CD4-positive, alpha-beta memory T cell (primary cell): Measurements from ENCODE around the gene TIAM2. TPM values are rescaled to one million over a fixed set of nuclear protein-coding genes. Genes with fewer than 3 reads are reported as not detected.
"Not testable (repeated sequence)": the region's sequence is repeated elsewhere in the genome, so short reads cannot be mapped to it uniquely, and the experiment has no call there.

ENCODE experiments used
- CTCF ChIA-PET: fragments of 350-600 bp; sonication (Branson Sonifier 250); formaldehyde crosslinking; loops from one replicate; lab custom pipeline; 2021; ENCODE audit warnings: inconsistent platforms; ENCODE audit not compliant: partially characterized antibody; lab: Charles Lee
- POLR2A ChIA-PET: fragments of 350-600 bp; sonication (Branson Sonifier 250); formaldehyde crosslinking; loops from one replicate; lab custom pipeline; 2021; ENCODE audit not compliant: partially characterized antibody; lab: Charles Lee
- DNase-seq, 5 donors: peaks; one replicate each; pipeline versions ENCODE4 v3.0.0 to v3.0.0-alpha.2; 2020 to 2022; ENCODE audit warnings: mixed read lengths in 1 of 5
- H3K27ac ChIP-seq: one replicate; pipeline ENCODE4 v1.7.0; 2013; ENCODE audit warnings: low read depth, low read length
- H3K27me3 ChIP-seq: 2 replicates; pipeline ENCODE4 v1.7.0; 2013; ENCODE audit warnings: mild to moderate bottlenecking, low read length, moderate library complexity; ENCODE audit not compliant: insufficient read depth
- H3K36me3 ChIP-seq: 2 replicates; pipeline ENCODE4 v1.7.0; 2013; ENCODE audit warnings: mild to moderate bottlenecking, low read length, moderate library complexity; ENCODE audit not compliant: insufficient read depth
- H3K4me1 ChIP-seq: 2 replicates; pipeline ENCODE4 v1.7.0; 2013; ENCODE audit warnings: mild to moderate bottlenecking, low read length, moderate library complexity; ENCODE audit not compliant: insufficient read depth
- H3K4me3 ChIP-seq, 2 donors: one replicate each; pipeline ENCODE4 v1.7.0; 2013; ENCODE audit warnings: low read length in 2 of 2, mild to moderate bottlenecking in 1 of 2
- H3K9me3 ChIP-seq, 2 donors: one replicate each; pipeline ENCODE4 v1.7.0; 2013; ENCODE audit warnings: low read length in 2 of 2, control low read depth in 1 of 2; ENCODE audit not compliant: control insufficient read depth in 1 of 2
- H3K27ac Mint-ChIP-seq, 7 donors: one replicate each; pipeline ENCODE4 v1.8.0; 2020 to 2021; ENCODE audit warnings: mixed read lengths in 7 of 7, mild to moderate bottlenecking in 6 of 7, inconsistent platforms in 3 of 7, moderate library complexity in 3 of 7
- H3K27me3 Mint-ChIP-seq, 2 donors: one replicate each; pipeline ENCODE4 v1.8.0; 2020 to 2021; ENCODE audit warnings: mixed read lengths in 2 of 2
- H3K36me3 Mint-ChIP-seq, 2 donors: one replicate each; pipeline ENCODE4 v1.8.0; 2020 to 2021; ENCODE audit warnings: mixed read lengths in 2 of 2, inconsistent platforms in 1 of 2, mild to moderate bottlenecking in 1 of 2
- H3K4me1 Mint-ChIP-seq, 4 donors: one replicate each; pipeline ENCODE4 v1.8.0; 2020 to 2021; ENCODE audit warnings: mixed read lengths in 4 of 4, mild to moderate bottlenecking in 1 of 4
- H3K4me3 Mint-ChIP-seq, 8 donors: one replicate each; pipeline ENCODE4 v1.8.0; 2020 to 2021; ENCODE audit warnings: mixed read lengths in 8 of 8, mild to moderate bottlenecking in 7 of 8, moderate library complexity in 6 of 8, inconsistent platforms in 3 of 8
- H3K9me3 Mint-ChIP-seq, 8 donors: one replicate each; pipeline ENCODE4 v1.8.0; 2020 to 2021; ENCODE audit warnings: mixed read lengths in 8 of 8, mild to moderate bottlenecking in 5 of 8, inconsistent platforms in 3 of 8, moderate library complexity in 1 of 8
- intact Hi-C: fragments of 100-400 bp; cut with micrococcal nuclease; formaldehyde crosslinking; loops from one replicate; pipeline ENCODE4 v1.15.1; 2023
- polyA plus RNA-seq, 2 donors: library from polyadenylated mRNA; unstranded; fragments of 300-500 nt; fragmentation: Illumina TruSeq; gene quantifications; one replicate each; pipeline ENCODE4 v1.2.3, GENCODE V29; 2021
- total RNA-seq, 2 experiments: library from RNA; stranded (reverse); gene quantifications; one replicate each; pipeline ENCODE4 v1.2.3, GENCODE V29; 2021

The TIAM2 gene
- total and polyA plus RNA-seq, 4 experiments from 2014 or later: 0.15 to 11.1 (median 5.8) TPM

DNA sequence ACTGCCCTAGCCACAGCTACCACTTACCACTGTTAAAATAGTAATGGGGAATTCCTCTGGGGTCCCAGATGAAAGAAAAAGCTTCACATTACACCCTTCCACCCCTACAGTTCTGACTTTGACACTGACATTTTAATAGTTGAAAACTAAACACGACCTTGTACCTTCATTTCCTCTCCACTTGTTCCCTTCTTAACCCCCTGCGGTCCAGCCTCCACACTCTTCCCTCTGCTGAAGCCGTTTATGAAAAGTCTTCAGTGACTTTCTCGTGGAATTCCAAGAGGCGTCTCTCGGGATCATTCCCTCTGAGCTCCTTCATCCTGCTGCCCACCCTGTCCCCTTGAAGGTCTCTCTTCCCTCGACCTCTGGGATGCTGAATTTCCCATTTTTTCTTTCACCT, 36.6 kb upstream of the TIAM2 start:
- ChIA-PET POLR2A (no interaction called here), CTCF (no interaction called here)
- H3K36me3 Mint-ChIP-seq: peaks cover 8 to 28% of the 10 kb centered on the region in 2 donors
- no peak overlapping the region for H3K27ac ChIP-seq
- H3K36me3 ChIP-seq: no peaks in the 10 kb centered on the region
- no peak overlapping the region for H3K4me3 ChIP-seq
- H3K27me3 ChIP-seq: no peaks in the 10 kb centered on the region
- H3K9me3 Mint-ChIP-seq: no peaks in the 10 kb centered on the region
- H3K27ac Mint-ChIP-seq: peak overlapping the region in 1 of 7 donors; percentile 36
- H3K4me1 ChIP-seq: no peaks in the 10 kb centered on the region
- intact Hi-C loops: no loop called here
- no peak overlapping the region for H3K4me3 Mint-ChIP-seq
- H3K27me3 Mint-ChIP-seq: no peaks in the 10 kb centered on the region
- DNase-seq: no peak
- peaks cover 0 to 3% (median 0%) of the 10 kb centered on the region in 4 donors for H3K4me1 Mint-ChIP-seq
- H3K9me3 ChIP-seq: no peaks in the 10 kb centered on the region

GRCh38 chr6:154960299-154960843, 34.7 kb upstream of the TIAM2 start:
- peak overlapping the region in 2 of 7 donors; percentile 29 to 54 for H3K27ac Mint-ChIP-seq
- peak in 1 of 5 donors; percentile 31 for DNase-seq

GRCh38 chr6:154960854-154961530, 34.1 kb upstream of the TIAM2 start:
- intact Hi-C loops: no loop called here
- POLR2A ChIA-PET: no interaction called here
- Mint-ChIP-seq H3K27me3 (no peaks in the 10 kb centered on the region), H3K36me3 (peaks cover 8 to 23% of the 10 kb centered on the region in 2 donors), H3K9me3 (no peaks in the 10 kb centered on the region), H3K4me1 (peaks cover 0 to 3% (median 0%) of the 10 kb centered on the region in 4 donors), H3K4me3 (no peak overlapping the region), H3K27ac (no peak overlapping the region)
- CTCF ChIA-PET: no interaction called here
- H3K27ac ChIP-seq: no peak overlapping the region
- H3K36me3 ChIP-seq: no peaks in the 10 kb centered on the region
- no peaks in the 10 kb centered on the region for H3K4me1 ChIP-seq
- no peak for DNase-seq
- H3K4me3 ChIP-seq: no peak overlapping the region
- no peaks in the 10 kb centered on the region for H3K9me3 ChIP-seq
- H3K27me3 ChIP-seq: no peaks in the 10 kb centered on the region

More at GRCh38 chr6:154960299-154960843, 34.7 kb upstream of the TIAM2 start:
- CTCF ChIA-PET: no interaction called here
- no peaks in the 10 kb centered on the region for H3K36me3 ChIP-seq
- POLR2A ChIA-PET: no interaction called here
- no peak overlapping the region for H3K4me3 ChIP-seq
- peaks cover 0 to 3% (median 0%) of the 10 kb centered on the region in 4 donors for H3K4me1 Mint-ChIP-seq
- no peak overlapping the region for H3K27ac ChIP-seq
- no peaks in the 10 kb centered on the region for H3K27me3 Mint-ChIP-seq
- no peaks in the 10 kb centered on the region for H3K4me1 ChIP-seq
- no peaks in the 10 kb centered on the region for H3K27me3 ChIP-seq
- intact Hi-C loops: no loop called here
- H3K4me3 Mint-ChIP-seq: no peak overlapping the region
- H3K36me3 Mint-ChIP-seq: peaks cover 8 to 27% of the 10 kb centered on the region in 2 donors
- H3K9me3 ChIP-seq: no peaks in the 10 kb centered on the region
- H3K9me3 Mint-ChIP-seq: no peaks in the 10 kb centered on the region

DNA sequence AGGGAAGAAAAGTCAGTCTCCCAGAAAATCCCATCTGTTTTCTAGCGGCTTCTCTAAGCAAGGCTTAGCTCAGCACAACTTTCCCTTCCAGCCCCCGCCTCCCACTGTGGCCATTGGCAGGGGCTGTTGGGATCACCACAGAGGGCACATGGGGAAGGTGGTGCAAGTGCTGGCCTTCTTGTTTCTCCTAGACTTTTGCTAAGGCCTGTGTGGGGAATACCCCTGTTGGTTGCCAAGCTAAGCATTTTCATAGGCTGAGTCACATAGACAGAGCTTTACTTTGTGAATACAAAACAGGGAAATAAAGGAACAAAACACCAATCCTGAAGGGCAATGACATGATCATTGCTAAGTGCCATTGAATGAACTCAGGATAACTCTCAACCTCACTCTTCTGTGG, 32.4 kb upstream of the TIAM2 start:
- ChIA-PET CTCF (interaction anchor here (0.8 kb wide), 1 partner anchor 12 kb away, joined by 3 read pairs; no protein-coding TSS in a partner anchor), POLR2A (no interaction called here)
- H3K9me3 ChIP-seq: no peaks in the 10 kb centered on the region
- H3K9me3 Mint-ChIP-seq: no peaks in the 10 kb centered on the region
- no peaks in the 10 kb centered on the region for H3K27me3 Mint-ChIP-seq
- no peaks in the 10 kb centered on the region for H3K27me3 ChIP-seq
- H3K27ac ChIP-seq: no peak overlapping the region
- H3K4me3 ChIP-seq: no peak overlapping the region
- no peaks in the 10 kb centered on the region for H3K36me3 ChIP-seq
- no peak overlapping the region for H3K4me3 Mint-ChIP-seq
- H3K27ac Mint-ChIP-seq: no peak overlapping the region
- no peak for DNase-seq
- intact Hi-C loops: no loop called here
- H3K4me1 Mint-ChIP-seq: peaks cover 0 to 3% (median 0%) of the 10 kb centered on the region in 4 donors
- H3K4me1 ChIP-seq: no peaks in the 10 kb centered on the region
- H3K36me3 Mint-ChIP-seq: peaks cover 8 to 21% of the 10 kb centered on the region in 2 donors

DNA sequence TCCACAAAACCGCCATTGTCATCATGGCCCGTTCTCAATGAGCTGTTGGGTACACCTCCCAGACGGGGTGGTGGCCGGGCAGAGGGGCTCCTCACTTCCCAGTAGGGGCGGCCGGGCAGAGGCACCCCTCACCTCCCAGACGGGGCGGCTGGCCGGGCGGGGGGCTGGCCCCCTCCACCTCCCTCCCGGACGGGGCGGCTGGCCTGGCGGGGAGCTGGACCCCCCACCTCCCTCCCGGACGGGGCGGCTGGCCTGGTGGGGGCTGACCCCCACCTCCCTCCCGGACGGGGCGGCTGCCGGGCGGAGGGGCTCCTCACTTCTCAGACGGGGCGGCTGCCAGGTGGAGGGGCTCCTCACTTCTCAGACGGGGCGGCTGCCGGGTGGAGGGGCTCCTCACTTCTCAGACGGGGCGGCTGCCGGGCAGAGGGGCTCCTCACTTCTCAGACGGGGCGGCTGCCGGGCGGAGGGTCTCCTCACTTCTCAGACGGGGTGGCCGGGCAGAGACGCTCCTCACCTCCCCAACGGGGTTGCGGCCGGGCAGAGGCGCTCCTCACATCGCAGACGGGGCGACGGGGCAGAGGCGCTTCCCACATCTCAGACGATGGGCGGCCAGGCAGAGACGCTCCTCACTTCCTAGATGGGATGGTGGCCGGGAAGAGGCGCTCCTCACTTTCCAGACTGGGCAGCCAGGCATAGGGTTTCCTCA, 28.9 kb upstream of the TIAM2 start:
- DNase-seq, H3K36me3 ChIP-seq, CTCF ChIA-PET, H3K9me3 Mint-ChIP-seq, H3K27me3 ChIP-seq, H3K4me1 ChIP-seq, H3K27ac Mint-ChIP-seq, H3K27ac ChIP-seq, H3K4me3 ChIP-seq, H3K4me1 Mint-ChIP-seq, intact Hi-C loops, H3K9me3 ChIP-seq, H3K4me3 Mint-ChIP-seq, POLR2A ChIA-PET, H3K27me3 Mint-ChIP-seq: not testable (repeated sequence)
- H3K36me3 Mint-ChIP-seq: peaks cover 4 to 12% of the 10 kb centered on the region in 2 donors

DNA sequence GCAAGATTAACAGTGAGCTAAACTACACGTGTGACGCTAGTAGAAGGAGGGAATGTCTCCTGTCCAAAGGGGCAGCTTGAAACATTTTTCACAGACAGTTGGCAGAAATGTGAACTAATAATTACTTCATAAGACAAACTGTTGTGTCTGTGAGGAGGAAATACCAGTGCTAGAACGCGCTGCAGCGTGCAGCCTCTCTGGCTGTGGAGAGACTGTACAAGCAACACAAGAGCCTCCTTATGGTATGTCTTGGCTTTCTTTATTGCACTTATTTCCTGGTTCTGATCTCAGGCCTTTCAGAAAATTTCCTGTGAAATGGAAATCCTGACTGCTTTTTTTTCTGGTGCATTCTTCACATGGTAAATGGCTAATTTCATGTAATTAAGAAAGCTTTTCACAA, 25.3 kb upstream of the TIAM2 start:
- H3K27me3 ChIP-seq: no peaks in the 10 kb centered on the region
- no peaks in the 10 kb centered on the region for H3K9me3 ChIP-seq
- peaks cover 0 to 1% (median 0%) of the 10 kb centered on the region in 8 donors for H3K9me3 Mint-ChIP-seq
- no peak for DNase-seq
- no peaks in the 10 kb centered on the region for H3K27me3 Mint-ChIP-seq
- H3K27ac ChIP-seq: no peak overlapping the region
- ChIA-PET POLR2A (no interaction called here), CTCF (no interaction called here)
- no peaks in the 10 kb centered on the region for H3K4me1 ChIP-seq
- H3K36me3 ChIP-seq: no peaks in the 10 kb centered on the region
- no peak overlapping the region for H3K4me3 Mint-ChIP-seq
- intact Hi-C loops: no loop called here
- H3K27ac Mint-ChIP-seq: no peak overlapping the region
- no peak overlapping the region for H3K4me3 ChIP-seq
- no peaks in the 10 kb centered on the region for H3K36me3 Mint-ChIP-seq
- no peaks in the 10 kb centered on the region for H3K4me1 Mint-ChIP-seq

- no peaks in the 10 kb centered on the region for H3K4me1 Mint-ChIP-seq
- H3K4me1 ChIP-seq: no peaks in the 10 kb centered on the region
- H3K36me3 Mint-ChIP-seq: peaks cover 0 to 3% of the 10 kb centered on the region in 2 donors
- H3K27ac ChIP-seq: no peak overlapping the region
- H3K9me3 ChIP-seq: no peaks in the 10 kb centered on the region
- no peak overlapping the region for H3K27ac Mint-ChIP-seq
- POLR2A ChIA-PET: no interaction called here
- CTCF ChIA-PET: interaction anchor here (1.0 kb wide), 1 partner anchor 12 kb away, joined by 3 read pairs; no protein-coding TSS in a partner anchor
- H3K36me3 ChIP-seq: no peaks in the 10 kb centered on the region
- H3K27me3 ChIP-seq: no peaks in the 10 kb centered on the region
- peaks cover 0 to 4% (median 0%) of the 10 kb centered on the region in 8 donors for H3K9me3 Mint-ChIP-seq
- DNase-seq: no peak
- H3K4me3 Mint-ChIP-seq: peak overlapping the region in 1 of 8 donors; percentile 2
- no peak overlapping the region for H3K4me3 ChIP-seq
- intact Hi-C loops: no loop called here
- H3K27me3 Mint-ChIP-seq: no peaks in the 10 kb centered on the region
Observed at GRCh38 chr6:154974485-154975149, 20.5 kb upstream of the TIAM2 start.
